ENCODE data around the gene CALCOCO2.

CALCOCO2 gene

GRCh38 chr17:48841395-48841831 is 10.6 kb downstream of the CALCOCO2 start:
- in situ Hi-C loops (cut with MboI; ENCODE audit: low sequenced_read_pairs) = no loop called here
- Histone ChIP-seq H3K4me1 (peaks cover 12% of the 10 kb centered on the region), H3K9me3 (no peaks in the 10 kb centered on the region), H3K4me3 (no peak overlapping the region), H3K36me3 (replicated peaks) (peaks cover 23% of the 10 kb centered on the region), H3K27me3 (ENCODE audit: low read depth) (no peaks in the 10 kb centered on the region)
- no peak for DNase-seq (ENCODE audit: low spot score in 2 of 2)

GRCh38 chr17:48842746-48843145 is 11.9 kb downstream of the CALCOCO2 start:
- no peaks in the 10 kb centered on the region for H3K27me3 ChIP-seq (ENCODE audit: low read depth)
- peaks cover 24% of the 10 kb centered on the region for H3K36me3 ChIP-seq (replicated peaks)
- in situ Hi-C loops (cut with MboI; ENCODE audit: low sequenced_read_pairs) = no loop called here
- no peaks in the 10 kb centered on the region for H3K9me3 ChIP-seq
- peaks cover 12% of the 10 kb centered on the region for H3K4me1 ChIP-seq
- H3K4me3 ChIP-seq = no peak overlapping the region
- DNase-seq (ENCODE audit: low spot score in 2 of 2) = no peak

DNA sequence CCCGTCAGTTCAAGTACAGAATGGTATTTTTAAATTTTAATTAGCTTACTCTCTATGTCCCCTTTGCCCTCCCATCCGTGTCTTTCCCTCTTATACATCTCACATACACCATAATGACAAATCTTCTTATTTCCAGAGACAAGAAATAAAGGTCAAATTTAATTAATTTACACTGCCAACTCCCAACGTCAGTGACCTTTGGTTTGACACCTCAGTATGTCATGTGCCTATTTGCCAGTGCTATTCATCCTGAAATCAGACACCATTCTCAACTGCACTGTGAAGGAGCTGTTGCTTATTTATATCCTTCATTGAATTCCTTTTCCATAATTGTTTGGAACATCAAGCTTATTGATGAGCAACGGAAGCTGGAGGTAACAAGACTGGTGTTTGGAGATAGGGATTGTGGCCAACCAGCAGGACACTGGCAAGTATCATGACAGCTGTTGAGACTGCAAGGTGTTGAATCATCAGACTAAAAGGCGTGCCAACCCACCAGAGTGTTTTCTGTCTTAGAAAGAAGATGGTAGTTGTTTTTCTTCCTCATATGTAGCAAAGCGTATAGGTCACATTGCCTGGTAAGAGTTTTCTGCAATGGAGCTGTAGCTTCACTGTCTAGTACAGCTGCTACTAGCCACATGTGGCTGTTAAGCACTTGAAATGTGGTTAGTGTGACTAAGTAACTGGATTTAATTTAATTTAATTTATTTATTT is 12.5 kb downstream of the CALCOCO2 start:
- H3K4me3 ChIP-seq = no peak overlapping the region
- H3K4me1 ChIP-seq = peaks cover 12% of the 10 kb centered on the region
- in situ Hi-C loops (cut with MboI; ENCODE audit: low sequenced_read_pairs) = no loop called here
- no peaks in the 10 kb centered on the region for H3K9me3 ChIP-seq
- peaks cover 28% of the 10 kb centered on the region for H3K36me3 ChIP-seq (replicated peaks)
- no peaks in the 10 kb centered on the region for H3K27me3 ChIP-seq (ENCODE audit: low read depth)
- DNase-seq (ENCODE audit: low spot score in 2 of 2) = no peak

GRCh38 chr17:48850792-48851323 is 20.0 kb downstream of the CALCOCO2 start:
- no peak for DNase-seq (ENCODE audit: low spot score in 2 of 2)
- Histone ChIP-seq H3K36me3 (replicated peaks) (peaks cover 52% of the 10 kb centered on the region), H3K9me3 (no peaks in the 10 kb centered on the region), H3K27me3 (ENCODE audit: low read depth) (no peaks in the 10 kb centered on the region), H3K4me1 (no peaks in the 10 kb centered on the region), H3K4me3 (no peak overlapping the region)
- in situ Hi-C loops (cut with MboI; ENCODE audit: low sequenced_read_pairs) = no loop called here

- Histone ChIP-seq H3K9me3 (no peaks in the 10 kb centered on the region), H3K36me3 (replicated peaks) (peaks cover 29% of the 10 kb centered on the region), H3K4me3 (no peak overlapping the region), H3K27me3 (ENCODE audit: low read depth) (no peaks in the 10 kb centered on the region), H3K4me1 (no peaks in the 10 kb centered on the region)
- DNase-seq (ENCODE audit: low spot score in 2 of 2) = no peak
- in situ Hi-C loops (cut with MboI; ENCODE audit: low sequenced_read_pairs) = no loop called here
Measured at GRCh38 chr17:48854774-48855476, 24.1 kb downstream of the CALCOCO2 start.

- Histone ChIP-seq H3K36me3 (replicated peaks) (peaks cover 27% of the 10 kb centered on the region), H3K9me3 (no peaks in the 10 kb centered on the region), H3K4me3 (no peak overlapping the region), H3K4me1 (no peaks in the 10 kb centered on the region), H3K27me3 (ENCODE audit: low read depth) (no peaks in the 10 kb centered on the region)
- no peak for DNase-seq (ENCODE audit: low spot score in 2 of 2)
- in situ Hi-C loops (cut with MboI; ENCODE audit: low sequenced_read_pairs) = no loop called here
Measured at GRCh38 chr17:48856122-48856821, 25.4 kb downstream of the CALCOCO2 start.

- Histone ChIP-seq H3K36me3 (replicated peaks) (peaks cover 24% of the 10 kb centered on the region), H3K4me1 (no peaks in the 10 kb centered on the region), H3K4me3 (no peak overlapping the region), H3K27me3 (ENCODE audit: low read depth) (no peaks in the 10 kb centered on the region), H3K9me3 (no peaks in the 10 kb centered on the region)
- no peak for DNase-seq (ENCODE audit: low spot score in 2 of 2)
- in situ Hi-C loops (cut with MboI; ENCODE audit: low sequenced_read_pairs) = no loop called here
Measured at GRCh38 chr17:48860034-48860433, 29.2 kb downstream of the CALCOCO2 start.

DNA sequence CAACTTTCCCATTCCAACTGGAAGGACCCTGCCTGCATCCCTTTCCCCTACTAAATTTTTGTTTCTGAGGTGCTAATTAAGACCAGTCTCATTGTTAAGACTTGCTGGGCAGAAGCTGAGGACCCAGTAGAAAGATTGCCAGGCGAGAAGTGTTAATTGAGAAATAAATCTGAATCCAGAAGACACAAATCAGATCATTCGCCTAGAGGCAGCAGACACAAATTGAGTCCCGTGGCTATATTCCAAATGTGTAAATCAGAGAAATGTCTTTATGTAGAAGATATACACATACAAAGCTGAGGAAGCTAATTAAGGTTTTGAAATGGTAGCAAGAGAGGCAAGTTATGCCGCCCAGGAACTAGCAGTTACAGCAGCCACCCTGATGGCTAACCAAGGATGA is 29.6 kb downstream of the CALCOCO2 start:
- Histone ChIP-seq H3K4me1 (no peaks in the 10 kb centered on the region), H3K4me3 (no peak overlapping the region), H3K36me3 (replicated peaks) (peaks cover 24% of the 10 kb centered on the region), H3K9me3 (no peaks in the 10 kb centered on the region), H3K27me3 (ENCODE audit: low read depth) (no peaks in the 10 kb centered on the region)
- in situ Hi-C loops (cut with MboI; ENCODE audit: low sequenced_read_pairs) = no loop called here
- DNase-seq (ENCODE audit: low spot score in 2 of 2) = no peak

DNA sequence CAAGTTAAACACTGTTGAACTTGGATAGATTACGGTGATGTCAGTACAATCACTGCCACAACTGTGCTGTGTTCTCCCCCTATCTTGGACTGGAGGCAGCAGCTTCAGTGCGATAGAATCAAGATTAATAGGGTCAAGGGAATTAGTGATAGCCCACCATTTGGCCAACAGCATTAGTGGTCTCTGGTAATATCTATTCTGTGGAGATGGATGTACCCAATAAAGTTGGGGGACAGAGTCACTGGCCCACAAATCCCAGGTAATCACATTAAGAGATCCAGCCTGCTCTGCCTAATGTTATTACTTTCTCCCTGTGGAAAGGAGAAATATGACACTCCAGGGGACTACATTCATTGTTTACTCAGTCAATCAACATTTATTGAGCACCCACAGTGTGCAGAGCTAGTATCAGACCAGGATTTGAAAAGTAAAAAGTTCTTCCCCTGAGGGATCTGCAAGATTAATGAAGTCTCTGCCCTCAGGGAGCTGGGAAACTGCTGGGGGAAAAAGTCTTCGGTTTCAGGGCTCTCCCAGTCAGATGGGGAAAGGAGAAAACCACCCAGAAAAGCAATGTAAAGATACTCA is 38.2 kb downstream of the CALCOCO2 start:
- no peaks in the 10 kb centered on the region for H3K9me3 ChIP-seq
- 0 out of 2 replicates have a peak, but pooled peaks cover 2% of the 10 kb centered on the region for H3K27me3 ChIP-seq (ENCODE audit: low read depth)
- DNase-seq (ENCODE audit: low spot score in 2 of 2) = no peak
- H3K4me3 ChIP-seq = no peak overlapping the region
- no peaks in the 10 kb centered on the region for H3K4me1 ChIP-seq
- in situ Hi-C loops (cut with MboI; ENCODE audit: low sequenced_read_pairs) = no loop called here
- peaks cover 6% of the 10 kb centered on the region for H3K36me3 ChIP-seq (replicated peaks)

- DNase-seq (ENCODE audit: low spot score in 2 of 2) = no peak
- Histone ChIP-seq H3K4me1 (no peaks in the 10 kb centered on the region), H3K36me3 (replicated peaks) (no peaks in the 10 kb centered on the region), H3K4me3 (no peak overlapping the region), H3K9me3 (no peaks in the 10 kb centered on the region), H3K27me3 (ENCODE audit: low read depth) (0 out of 2 replicates have a peak, but pooled peaks cover 2% of the 10 kb centered on the region)
- in situ Hi-C loops (cut with MboI; ENCODE audit: low sequenced_read_pairs) = no loop called here
Measured at GRCh38 chr17:48869821-48870318, 39.0 kb downstream of the CALCOCO2 start.

- H3K9me3 ChIP-seq = no peaks in the 10 kb centered on the region
- H3K4me3 ChIP-seq = no peak overlapping the region
- H3K36me3 ChIP-seq (replicated peaks) = no peaks in the 10 kb centered on the region
- in situ Hi-C loops (cut with MboI; ENCODE audit: low sequenced_read_pairs) = no loop called here
- no peaks in the 10 kb centered on the region for H3K4me1 ChIP-seq
- no peak for DNase-seq (ENCODE audit: low spot score in 2 of 2)
- 0 out of 2 replicates have a peak, but pooled peaks cover 2% of the 10 kb centered on the region for H3K27me3 ChIP-seq (ENCODE audit: low read depth)
Measured at GRCh38 chr17:48871035-48871550, 40.3 kb downstream of the CALCOCO2 start.

DNA sequence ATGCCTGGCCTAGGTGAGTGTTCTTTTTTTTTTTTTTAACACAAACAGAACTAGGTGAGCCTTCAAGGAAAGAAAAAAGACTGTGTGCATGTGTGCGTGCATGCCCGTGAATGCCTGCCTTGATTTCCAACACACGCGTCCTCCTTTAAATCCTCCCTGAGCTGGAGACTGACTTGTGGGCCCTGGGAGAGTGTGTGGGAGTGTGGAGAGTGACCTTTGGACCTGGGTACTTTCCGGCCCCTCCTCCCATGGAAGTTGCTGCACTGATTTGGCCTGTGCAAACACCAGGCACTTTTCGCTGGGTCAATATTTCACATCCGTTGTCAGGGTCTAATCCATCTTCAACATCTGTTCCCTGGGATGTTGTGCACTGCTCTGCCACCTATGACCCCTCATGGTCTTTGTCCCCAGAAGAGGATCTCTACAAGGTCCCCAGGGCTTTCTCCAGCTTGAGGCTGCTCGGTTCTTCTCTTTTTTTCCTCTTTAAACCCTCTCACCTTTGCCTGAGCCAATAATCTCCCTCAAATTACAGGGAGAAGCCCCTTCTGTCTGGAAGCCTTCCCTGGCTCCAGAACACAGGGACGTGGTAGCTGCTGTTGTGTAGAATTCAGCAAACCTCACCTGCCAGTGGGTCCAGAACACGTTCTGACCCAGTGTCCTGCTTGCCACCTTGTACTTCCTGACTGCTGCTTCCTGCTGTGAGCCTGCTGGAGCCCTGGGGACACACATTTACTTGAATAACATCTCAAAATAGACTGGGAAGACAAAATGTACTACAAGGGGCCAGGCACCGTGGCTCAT is 40.9 kb downstream of the CALCOCO2 start:
- H3K36me3 ChIP-seq (replicated peaks) = no peaks in the 10 kb centered on the region
- H3K4me1 ChIP-seq = no peaks in the 10 kb centered on the region
- 0 out of 2 replicates have a peak, but pooled peaks cover 2% of the 10 kb centered on the region for H3K27me3 ChIP-seq (ENCODE audit: low read depth)
- in situ Hi-C loops (cut with MboI; ENCODE audit: low sequenced_read_pairs) = no loop called here
- no peaks in the 10 kb centered on the region for H3K9me3 ChIP-seq
- DNase-seq (ENCODE audit: low spot score in 2 of 2) = no peak
- no peak overlapping the region for H3K4me3 ChIP-seq
